Thyroid gland (tissue), 4 donors: Measurements from ENCODE around the gene HSPB6. TPM values are rescaled to one million over a fixed set of nuclear protein-coding genes. Genes with fewer than 3 reads are reported as not detected.

Experiments
- DNase-seq, 2 donors: peaks; one replicate each; pipeline ENCODE4 v3.0.0-alpha.2; 2019
- H3K27ac ChIP-seq, 3 donors: fragments of 200-600 bp; sonication (generic); 1 replicate in 2 of 3; 2 replicates in 1 of 3; pipeline ENCODE4 v1.5.1; 2016 to 2019; ENCODE audit warnings: mild to moderate bottlenecking in 1 of 3, moderate library complexity in 1 of 3
- H3K27me3 ChIP-seq: fragments of 200-600 bp; sonication (generic); one replicate; pipeline ENCODE4 v1.5.1; 2019
- H3K36me3 ChIP-seq, 2 donors: fragments of 200-600 bp; sonication (generic); one replicate each; pipeline ENCODE4 v1.5.1; 2016 to 2019
- H3K4me1 ChIP-seq, 2 donors: fragments of 200-600 bp; sonication (generic); one replicate each; pipeline ENCODE4 v1.5.1; 2017 to 2019
- H3K4me3 ChIP-seq, 3 donors: fragments of 200-600 bp; sonication (generic); replicated peaks in 1 of 3; 1 replicate in 2 of 3; 2 replicates in 1 of 3; pipeline ENCODE4 v1.5.1; 2016; ENCODE audit warnings: mild to moderate bottlenecking in 1 of 3
- H3K9me3 ChIP-seq: fragments of 200-600 bp; sonication (generic); one replicate; pipeline ENCODE4 v1.5.1; 2017
- POLR2A ChIP-seq, 2 donors: fragments of 450-650 bp; IDR thresholded peaks; one replicate each; pipeline ENCODE4 v1.6.1; 2017; ENCODE audit warnings: antibody characterized with exemption in 2 of 2, mild to moderate bottlenecking in 2 of 2, moderate library complexity in 1 of 2
- WGBS, 2 donors: methylation state at CpG; one replicate each; pipeline ENCODE4 v1.1.5; 2017; 5-methylcytosine and 5-hydroxymethylcytosine counted together
- intact Hi-C: fragments of 100-400 bp; cut with DNase I; formaldehyde crosslinking; loops from one replicate; pipeline ENCODE4 v1.15.1; 2023
- total RNA-seq, 4 donors: library from RNA; depleted of rRNA; stranded (reverse); fragments of >200 nt; gene quantifications; one replicate each; pipeline ENCODE4 v1.2.3, GENCODE V29; 2016
- TF ChIP-seq, protein P1 (sequence below), 6 experiments: fragments of 200-600 bp in 3 of 6; fragments of 450-650 bp in 3 of 6; sonication (generic) in 3 of 6; IDR thresholded peaks; one replicate each; pipeline ENCODE4 v1.5.1; 2016 to 2019; ENCODE audit warnings: antibody characterized with exemption in 6 of 6, mild to moderate bottlenecking in 2 of 6, inconsistent platforms in 1 of 6, moderate library complexity in 1 of 6

HSPB6 gene
- total RNA-seq, 4 donors from 2014 or later, result 17.3 to 31.8 (median 23.1) TPM

DNA sequence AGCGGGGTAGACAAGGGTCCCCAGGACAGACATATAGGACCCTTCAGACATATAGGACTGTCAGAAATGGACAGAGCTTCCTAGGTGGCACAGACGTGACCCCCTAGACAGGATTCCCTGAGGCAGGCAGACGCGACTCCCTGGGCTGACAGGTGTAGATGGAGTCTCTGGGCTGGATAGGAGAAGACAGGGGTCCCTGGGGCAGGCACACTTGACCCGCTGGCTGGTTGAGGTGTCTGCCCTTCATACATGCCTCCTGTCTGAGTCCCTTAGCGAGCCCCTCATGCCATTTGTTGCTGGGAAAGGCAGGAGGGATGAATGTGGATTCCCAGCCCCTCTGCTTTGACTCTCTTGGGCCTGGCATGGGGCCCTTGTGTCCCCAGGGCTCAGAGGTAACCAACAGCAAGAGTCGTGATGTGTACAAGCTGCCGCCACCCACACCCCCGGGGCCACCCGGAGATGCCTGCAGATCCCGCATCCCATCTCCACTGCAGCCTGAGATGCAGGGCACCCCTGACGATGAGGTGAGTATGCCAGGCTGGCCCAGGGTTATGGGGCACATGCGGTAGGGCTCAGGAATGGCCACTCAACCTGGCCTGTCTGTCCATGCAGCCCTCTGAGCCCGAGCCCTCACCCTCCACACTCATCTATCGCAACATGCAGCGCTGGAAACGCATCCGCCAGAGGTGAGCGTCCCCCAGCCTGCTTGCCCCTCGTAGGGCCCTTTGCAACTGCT lies 3.0 kb downstream of the HSPB6 start:
- H3K27ac ChIP-seq, result no peak overlapping the region

GRCh38 chr19:35752746-35753350 lies 4.0 kb downstream of the HSPB6 start:
- Histone ChIP-seq H3K36me3 (peaks cover 18 to 21% of the 10 kb centered on the region in 2 donors), H3K27me3 (no peaks in the 10 kb centered on the region), H3K9me3 (no peaks in the 10 kb centered on the region), H3K27ac (no peak overlapping the region), H3K4me1 (peaks cover 14 to 23% of the 10 kb centered on the region in 2 donors), H3K4me3 (no peak overlapping the region)
- intact Hi-C loops, result loop anchor here (10.0 kb wide), 1 partner anchor 182 kb away; the partner anchor contains the start of gene LRFN3
- no peak for DNase-seq
- 93 to 97% methylated on average over 12 to 20 of the region's 20 CpGs for WGBS, 2 donors
- TF ChIP-seq, protein P1, sequence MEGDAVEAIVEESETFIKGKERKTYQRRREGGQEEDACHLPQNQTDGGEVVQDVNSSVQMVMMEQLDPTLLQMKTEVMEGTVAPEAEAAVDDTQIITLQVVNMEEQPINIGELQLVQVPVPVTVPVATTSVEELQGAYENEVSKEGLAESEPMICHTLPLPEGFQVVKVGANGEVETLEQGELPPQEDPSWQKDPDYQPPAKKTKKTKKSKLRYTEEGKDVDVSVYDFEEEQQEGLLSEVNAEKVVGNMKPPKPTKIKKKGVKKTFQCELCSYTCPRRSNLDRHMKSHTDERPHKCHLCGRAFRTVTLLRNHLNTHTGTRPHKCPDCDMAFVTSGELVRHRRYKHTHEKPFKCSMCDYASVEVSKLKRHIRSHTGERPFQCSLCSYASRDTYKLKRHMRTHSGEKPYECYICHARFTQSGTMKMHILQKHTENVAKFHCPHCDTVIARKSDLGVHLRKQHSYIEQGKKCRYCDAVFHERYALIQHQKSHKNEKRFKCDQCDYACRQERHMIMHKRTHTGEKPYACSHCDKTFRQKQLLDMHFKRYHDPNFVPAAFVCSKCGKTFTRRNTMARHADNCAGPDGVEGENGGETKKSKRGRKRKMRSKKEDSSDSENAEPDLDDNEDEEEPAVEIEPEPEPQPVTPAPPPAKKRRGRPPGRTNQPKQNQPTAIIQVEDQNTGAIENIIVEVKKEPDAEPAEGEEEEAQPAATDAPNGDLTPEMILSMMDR (IDR thresholded peaks at IDR 0.05), result no peak
- TF ChIP-seq POLR2A (IDR thresholded peaks at IDR 0.05), result no peak

More for the DNA sequence above, 3.0 kb downstream of the HSPB6 start:
- Histone ChIP-seq H3K27me3 (no peaks in the 10 kb centered on the region), H3K4me1 (peaks cover 15 to 26% of the 10 kb centered on the region in 2 donors), H3K36me3 (peaks cover 18 to 21% of the 10 kb centered on the region in 2 donors), H3K9me3 (no peaks in the 10 kb centered on the region), H3K4me3 (no peak overlapping the region)
- no peak for TF ChIP-seq POLR2A (IDR thresholded peaks at IDR 0.05)
- TF ChIP-seq, protein P1 (IDR thresholded peaks at IDR 0.05), result no peak
- 91 to 94% methylated on average over 15 to 17 of the region's 20 CpGs for WGBS, 2 donors
- intact Hi-C loops, result loop anchor here (10.0 kb wide), 1 partner anchor 181 kb away; the partner anchor contains the start of gene LRFN3
- no peak for DNase-seq

DNA sequence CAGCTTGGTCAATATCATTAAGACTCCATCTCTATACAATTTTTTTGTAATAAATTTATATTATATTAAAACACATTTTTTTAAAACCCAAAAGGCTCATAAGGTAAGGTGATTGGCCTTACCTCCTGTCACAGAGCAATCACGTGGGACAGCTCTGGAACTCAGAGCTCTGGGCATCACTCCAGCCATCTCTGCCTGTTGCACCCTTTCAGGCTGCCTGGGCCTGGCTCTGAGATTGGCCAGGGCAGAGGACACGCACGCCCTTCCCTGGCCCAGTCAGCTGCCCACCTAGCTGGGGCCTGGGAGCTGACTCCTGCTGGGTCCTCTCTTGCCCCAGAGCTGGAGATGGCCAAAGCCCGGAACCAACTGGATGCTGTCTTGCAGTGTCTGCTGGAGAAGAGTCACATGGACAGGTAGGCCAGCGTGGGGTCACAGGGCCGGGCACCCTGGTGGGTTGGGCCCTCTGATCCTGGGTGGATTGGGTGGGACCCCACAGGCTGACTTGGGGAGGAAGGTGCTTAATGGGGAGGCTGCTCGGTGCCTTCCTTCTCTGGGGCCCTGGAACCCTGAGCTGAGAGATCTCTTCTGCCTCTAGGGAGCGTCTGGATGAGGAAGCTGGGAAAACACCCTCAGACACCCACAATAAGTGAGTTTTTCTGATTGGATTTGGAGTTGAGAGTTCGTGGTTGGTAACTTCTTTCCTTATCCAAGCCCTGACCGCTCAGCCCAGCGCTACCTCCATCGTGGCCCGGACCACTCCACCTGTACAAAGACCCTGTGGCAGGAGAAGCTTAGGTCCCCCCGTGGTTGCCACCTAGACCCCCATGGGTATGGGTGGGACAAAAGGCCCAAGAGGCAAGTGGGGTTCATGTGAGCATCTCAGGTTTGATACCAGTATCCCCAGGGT lies 4.7 kb downstream of the HSPB6 start:
- H3K36me3 ChIP-seq, result peaks cover 18 to 21% of the 10 kb centered on the region in 2 donors
- H3K4me3 ChIP-seq, result no peak overlapping the region
- H3K9me3 ChIP-seq, result no peaks in the 10 kb centered on the region
- intact Hi-C loops, result loop anchor here (10.0 kb wide), 1 partner anchor 183 kb away; the partner anchor contains the start of gene LRFN3
- WGBS, 2 donors, result 86 to 94% methylated on average over 12 to 14 of the region's 14 CpGs
- no peak for DNase-seq
- no peak for TF ChIP-seq POLR2A (IDR thresholded peaks at IDR 0.05)
- TF ChIP-seq, protein P1 (IDR thresholded peaks at IDR 0.05), result no peak
- no peak overlapping the region for H3K27ac ChIP-seq
- no peaks in the 10 kb centered on the region for H3K27me3 ChIP-seq
- H3K4me1 ChIP-seq, result peaks cover 10 to 21% of the 10 kb centered on the region in 2 donors

DNA sequence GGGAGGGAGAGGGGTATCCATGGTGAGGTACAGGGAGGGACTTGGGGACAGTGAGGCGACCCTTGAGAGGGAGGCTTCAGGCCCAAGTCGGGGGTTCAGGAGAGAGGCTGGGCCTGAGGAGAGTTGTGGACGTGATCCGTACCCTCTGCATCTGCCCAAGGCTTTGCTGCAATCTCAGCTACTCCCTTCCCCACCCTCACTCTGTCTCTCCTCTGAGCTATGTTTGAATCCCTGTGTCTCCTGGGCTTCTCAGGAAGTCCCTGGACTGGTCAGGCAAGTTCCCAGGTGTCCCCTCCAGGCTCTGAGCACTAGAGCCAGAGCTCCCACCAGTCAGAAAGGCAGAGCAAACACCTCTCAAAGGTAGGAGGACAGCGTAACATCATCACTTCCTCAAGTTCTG lies 6.7 kb downstream of the HSPB6 start:
- H3K4me3 ChIP-seq, result no peak overlapping the region
- peaks cover 17 to 28% of the 10 kb centered on the region in 2 donors for H3K4me1 ChIP-seq

More for the DNA sequence above, 6.7 kb downstream of the HSPB6 start:
- WGBS, 2 donors, result 93 to 94% methylated on average over 5 of the region's 5 CpGs
- Histone ChIP-seq H3K27me3 (no peaks in the 10 kb centered on the region), H3K27ac (no peak overlapping the region), H3K9me3 (no peaks in the 10 kb centered on the region), H3K36me3 (peaks cover 18 to 21% of the 10 kb centered on the region in 2 donors)
- no peak for DNase-seq
- TF ChIP-seq, protein P1 (IDR thresholded peaks at IDR 0.05), result no peak
- no peak for TF ChIP-seq POLR2A (IDR thresholded peaks at IDR 0.05)
- intact Hi-C loops, result loop anchor here (10.0 kb wide), 1 partner anchor 185 kb away; the partner anchor contains the start of gene LRFN3
